ENCODE data around the gene ARSB.
"Not testable (repeated sequence)": the region's sequence is repeated elsewhere in the genome, so short reads cannot be mapped to it uniquely, and the experiment has no call there.

Gene ARSB

DNA sequence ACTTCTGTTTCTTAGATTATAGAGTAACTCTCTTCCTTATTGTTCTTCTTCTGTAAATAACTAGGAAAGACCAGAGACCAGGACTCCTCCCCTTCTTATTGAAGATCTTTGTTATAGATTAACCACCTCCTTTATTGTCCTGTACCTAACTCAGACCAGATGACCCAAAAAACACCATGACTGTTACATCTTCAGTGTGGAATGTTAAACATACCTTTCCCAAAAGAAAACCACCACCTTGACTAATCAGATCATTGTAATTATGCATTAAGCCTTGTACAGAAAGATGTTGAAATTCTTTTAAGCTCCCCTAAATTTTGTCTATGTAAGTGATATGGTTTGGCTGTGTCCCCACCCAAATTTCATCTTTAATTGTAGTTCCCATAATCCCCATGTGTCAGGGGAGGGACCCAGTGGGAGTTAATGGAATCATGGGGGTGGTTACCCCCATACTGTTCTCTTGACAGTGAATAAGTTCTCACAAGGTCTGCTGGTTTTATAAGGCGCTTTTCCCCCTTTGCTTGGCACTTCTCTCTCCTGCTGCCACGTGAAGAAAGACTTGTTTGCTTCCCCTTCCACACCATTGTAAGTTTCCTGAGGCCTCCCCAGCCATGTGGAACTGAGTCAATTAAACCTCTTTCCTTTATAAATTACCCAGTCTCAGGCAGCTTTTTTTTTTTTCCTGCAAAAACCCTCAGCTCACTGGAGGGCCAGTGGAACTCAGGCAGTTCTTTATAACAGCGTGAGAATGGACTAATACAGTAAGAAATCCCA lies 26.3 kb downstream of the ARSB start:
- in situ Hi-C loops (cut with MboI; ENCODE audit: low sequenced_read_pairs) = no loop called here

DNA sequence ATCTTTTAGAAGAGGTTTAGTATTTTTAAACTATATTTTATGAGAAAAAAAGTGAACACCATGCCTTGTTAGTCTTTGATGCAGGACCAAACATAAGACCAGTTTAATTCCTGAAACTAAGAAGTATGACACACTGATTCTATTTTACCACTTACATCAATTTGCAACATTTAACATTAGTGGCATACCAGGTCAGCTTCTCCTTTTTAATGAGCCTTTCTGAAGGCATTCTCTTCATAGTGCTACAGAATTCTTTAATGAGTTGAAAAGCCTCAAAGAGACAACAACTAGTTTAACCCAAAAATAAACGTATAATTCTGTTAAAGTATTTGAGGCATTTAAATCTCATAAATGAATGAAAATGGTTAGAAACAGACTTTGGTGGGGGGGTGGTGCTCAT lies 28.2 kb downstream of the ARSB start:
- in situ Hi-C loops (cut with MboI; ENCODE audit: low sequenced_read_pairs) = no loop called here

DNA sequence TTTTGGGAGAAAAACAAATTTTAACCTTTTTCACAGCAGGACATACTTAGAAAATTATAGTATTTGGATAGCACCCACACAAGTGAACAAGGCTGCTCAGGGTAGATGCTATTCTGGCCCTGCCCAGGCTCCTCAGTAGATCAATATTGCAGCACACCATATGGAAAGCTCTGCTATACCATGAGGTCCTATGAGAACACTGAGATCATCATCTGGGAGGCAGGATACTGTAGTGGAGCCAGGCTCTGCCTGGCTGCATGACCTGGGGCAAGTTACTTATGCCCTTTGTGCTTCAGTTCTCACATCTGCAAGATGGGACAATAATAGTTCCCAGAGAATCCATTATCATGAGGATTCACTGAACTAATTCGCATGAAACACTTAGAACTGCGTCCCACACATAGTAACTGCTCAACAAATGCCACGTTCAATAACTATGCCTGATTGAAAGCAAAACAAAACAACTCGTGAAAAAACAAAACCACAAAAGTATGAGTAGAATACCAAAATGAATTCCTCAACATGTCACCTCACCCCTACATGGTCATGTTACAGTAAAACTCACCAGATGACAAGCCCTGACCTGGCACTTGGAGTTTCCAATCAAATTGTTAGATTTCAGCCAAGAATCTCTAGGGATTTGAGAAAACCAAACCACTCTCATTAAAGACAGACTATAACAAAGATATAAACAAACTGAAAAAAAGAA lies 31.9 kb downstream of the ARSB start:
- in situ Hi-C loops (cut with MboI; ENCODE audit: low sequenced_read_pairs) = no loop called here

DNA sequence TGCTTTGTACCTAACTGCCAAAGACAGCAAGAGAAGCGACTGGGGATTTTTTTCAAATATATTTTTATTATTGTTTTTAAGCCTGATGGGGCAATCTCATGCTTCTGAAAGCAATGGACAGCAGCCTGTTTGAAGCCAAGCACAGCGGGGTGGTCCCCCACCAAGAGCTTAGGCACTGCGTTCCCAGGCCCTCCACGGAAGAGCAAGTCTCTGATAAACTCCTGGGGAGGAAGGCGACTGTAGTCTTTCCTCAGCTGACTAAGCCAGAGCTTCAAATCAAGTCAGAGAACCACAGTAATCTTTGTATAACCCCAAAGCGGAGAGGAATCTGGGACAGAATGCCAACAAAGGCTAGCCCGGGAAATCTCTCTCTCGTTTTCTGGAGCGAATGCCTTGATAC lies 54.4 kb downstream of the ARSB start:
- in situ Hi-C loops (cut with MboI; ENCODE audit: low sequenced_read_pairs) = no loop called here

DNA sequence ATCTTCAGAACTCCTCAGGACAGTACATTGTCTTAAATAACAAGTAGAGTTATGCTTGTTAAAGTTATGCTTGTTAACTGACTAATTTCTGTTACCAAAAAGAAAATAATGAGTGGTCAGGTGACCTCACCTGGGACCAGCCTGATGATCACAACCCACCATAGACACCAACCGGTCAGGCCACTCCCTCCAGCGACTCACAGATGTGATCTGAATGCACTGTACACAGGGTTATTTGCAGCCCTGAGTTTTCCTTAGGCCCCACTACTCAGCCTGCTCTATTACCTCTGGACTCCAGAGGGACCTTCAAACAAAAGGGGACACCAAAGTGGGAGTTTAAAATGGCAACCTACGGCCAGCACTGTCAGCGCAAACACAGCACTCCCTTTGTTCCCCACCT lies 55.3 kb downstream of the ARSB start:
- in situ Hi-C loops (cut with MboI; ENCODE audit: low sequenced_read_pairs) = no loop called here

DNA sequence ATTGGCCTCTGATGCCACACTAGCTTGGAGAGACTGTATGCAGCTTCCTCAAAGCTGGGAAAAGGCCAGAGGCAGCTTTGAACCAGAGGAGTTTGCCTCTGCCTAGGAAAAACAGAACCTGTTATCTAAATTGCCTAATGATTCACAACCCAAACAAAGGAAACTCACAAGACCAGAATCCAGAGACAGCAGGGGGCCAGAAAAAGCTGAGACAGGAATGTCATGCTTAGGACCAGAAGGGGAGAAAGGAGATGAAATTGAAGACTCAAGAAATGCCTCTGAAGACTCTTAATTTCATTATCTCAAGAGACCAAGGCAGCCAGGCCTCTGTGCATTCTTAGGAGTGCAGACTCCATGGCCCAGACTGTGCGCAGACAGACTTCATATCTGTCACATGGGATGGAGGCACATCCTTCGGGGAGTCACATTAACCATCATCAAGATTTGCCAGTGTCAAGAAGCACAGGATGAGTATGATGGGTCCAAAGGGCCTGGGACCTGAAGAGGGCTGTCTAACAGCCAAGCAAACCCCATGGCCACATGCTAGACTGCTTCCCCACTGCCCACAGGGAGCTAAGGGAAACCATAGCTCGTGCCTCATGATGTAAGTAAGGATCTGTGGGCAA lies 57.3 kb downstream of the ARSB start:
- in situ Hi-C loops (cut with MboI; ENCODE audit: low sequenced_read_pairs) = no loop called here

DNA sequence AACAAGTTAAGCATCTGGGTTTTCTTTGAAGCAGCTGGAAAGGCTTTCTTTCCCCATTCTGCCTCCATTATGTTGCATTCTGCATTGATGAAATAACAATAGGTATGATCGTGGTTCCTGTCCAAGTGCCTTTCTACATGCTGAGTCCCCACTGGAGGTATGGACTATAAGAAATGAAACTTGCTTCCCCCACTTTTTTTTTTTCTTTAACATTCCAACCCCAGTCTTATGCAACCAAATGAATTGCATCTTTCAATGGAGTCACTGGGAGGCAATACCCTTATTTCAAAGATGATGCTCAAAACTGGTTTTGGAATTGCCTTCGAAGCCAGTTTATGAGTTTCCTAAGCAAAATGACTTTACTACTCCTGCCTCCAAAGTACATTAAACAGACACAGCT lies 58.9 kb downstream of the ARSB start:
- in situ Hi-C loops (cut with MboI; ENCODE audit: low sequenced_read_pairs) = no loop called here

DNA sequence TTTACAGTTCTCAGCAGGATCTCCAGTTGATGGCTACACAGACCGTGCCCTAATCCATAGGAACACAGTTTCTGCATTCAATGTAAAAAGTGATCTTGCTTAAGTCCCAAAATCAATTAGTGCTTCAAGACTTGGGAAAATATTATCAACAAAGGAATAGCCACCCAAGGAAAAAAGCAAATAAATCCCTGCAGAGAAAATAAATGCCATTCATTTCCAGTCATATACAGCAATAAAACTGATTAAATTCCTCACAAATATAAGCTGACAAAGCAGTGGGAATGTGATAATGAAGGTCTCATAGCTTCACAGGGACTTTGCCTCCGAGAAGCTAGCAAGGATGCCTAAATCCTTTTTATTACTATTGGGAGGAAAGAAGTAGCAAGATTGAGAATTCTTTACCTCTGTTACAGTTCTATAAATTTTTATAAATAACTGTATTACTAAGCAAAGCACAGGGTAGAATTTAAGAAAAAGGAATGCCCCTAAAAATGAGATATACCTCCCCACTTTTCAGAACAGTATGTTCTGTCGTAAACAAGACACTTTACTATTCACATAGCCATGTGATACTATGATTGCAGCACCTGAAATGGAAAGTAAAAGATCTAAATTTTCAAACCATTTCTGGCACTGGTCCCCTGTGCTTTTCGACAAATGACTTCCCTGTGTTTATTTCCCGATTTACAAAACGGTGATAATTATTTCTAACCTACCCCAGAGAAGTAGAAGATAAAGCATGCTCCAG lies 59.8 kb downstream of the ARSB start:
- in situ Hi-C loops (cut with MboI; ENCODE audit: low sequenced_read_pairs) = no loop called here

DNA sequence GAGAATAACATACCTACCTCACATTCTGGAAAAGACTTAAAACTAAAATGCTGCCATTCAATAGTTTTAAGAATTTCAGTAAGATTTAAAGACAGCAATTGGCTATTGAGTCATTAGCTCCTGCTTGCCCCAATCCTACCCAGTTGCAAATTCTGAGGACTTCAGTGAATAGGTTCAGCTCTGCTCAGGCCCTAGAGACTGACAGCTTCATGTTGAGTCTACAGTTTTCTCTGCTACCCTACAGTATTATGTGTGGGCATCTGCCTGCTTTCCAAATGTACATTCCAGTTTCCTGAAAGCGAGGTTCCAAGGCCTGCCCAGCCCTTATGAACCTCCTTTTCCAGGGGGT lies 61.5 kb downstream of the ARSB start:
- in situ Hi-C loops (cut with MboI; ENCODE audit: low sequenced_read_pairs) = no loop called here

DNA sequence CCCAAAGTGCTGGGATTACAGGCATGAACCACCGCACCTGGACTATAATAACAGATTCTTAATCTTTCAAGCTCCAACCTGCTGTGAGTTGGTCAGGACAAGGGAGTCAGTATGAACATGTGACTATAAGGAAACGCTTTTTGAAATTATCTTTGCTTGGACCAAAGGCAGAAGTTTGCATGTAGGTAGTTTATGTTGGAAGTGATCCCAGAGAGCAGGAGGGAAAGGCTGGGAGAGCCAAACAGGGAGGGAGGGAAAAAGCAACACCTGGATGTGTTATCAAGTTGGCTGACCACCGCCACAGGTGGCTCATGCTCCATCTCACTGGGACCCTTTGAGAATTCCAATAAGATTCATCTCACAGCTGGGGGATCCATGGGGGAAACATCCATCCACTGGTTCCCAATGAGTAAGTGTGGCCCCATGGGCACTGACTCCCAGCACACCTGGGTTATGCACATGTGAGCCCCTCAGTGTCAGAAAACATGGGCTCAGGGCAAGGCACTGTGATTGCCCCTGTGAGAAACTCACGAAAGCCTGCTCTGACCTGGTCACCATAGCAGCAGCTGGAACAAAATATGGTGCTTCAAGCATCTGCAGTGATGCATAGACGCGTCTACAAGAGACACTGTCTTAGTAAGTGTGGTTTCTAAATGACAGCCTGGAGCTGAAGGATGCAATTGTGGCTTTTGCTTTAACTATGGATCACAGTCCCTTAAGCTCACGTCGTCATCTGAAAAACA lies 62.1 kb downstream of the ARSB start:
- in situ Hi-C loops (cut with MboI; ENCODE audit: low sequenced_read_pairs) = no loop called here

DNA sequence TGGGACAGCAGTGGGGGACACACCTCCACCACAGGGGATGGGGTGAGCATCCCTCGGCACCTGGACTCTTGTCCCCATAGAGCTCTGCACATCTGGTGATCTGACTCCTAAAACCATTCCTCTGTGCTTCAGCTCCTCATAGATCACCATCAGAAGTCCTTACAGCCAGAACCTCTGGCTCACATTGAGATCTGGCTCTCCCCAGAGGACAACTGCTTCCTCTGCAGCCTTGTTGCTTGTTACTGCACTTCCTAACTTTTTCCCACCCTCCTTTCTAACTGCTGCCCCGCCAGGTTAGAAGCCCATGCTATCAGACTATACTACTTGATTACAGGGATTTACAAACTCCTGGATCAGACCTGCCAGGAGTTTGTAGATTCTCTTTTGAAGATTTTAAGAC lies 64.5 kb downstream of the ARSB start:
- in situ Hi-C loops (cut with MboI; ENCODE audit: low sequenced_read_pairs) = no loop called here

DNA sequence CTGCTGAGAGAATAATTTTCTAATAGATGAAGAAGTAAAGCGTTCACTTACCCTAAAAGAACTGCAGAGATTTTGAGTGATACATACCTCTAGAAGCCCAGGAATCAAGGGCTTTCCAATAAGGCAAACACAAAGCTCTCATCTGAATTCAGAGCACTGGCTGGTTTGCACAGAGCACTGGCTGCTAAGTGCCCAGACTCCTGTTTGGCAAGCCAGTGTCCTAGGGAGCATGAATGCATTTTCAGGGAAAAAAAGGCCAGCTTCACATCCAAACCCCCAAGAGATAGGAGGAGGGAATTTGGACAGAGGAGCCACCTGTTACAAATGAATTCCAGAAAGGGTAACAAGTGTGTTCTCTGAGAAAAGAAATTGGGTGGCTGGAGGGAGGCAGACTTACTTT lies 65.3 kb downstream of the ARSB start:
- in situ Hi-C loops (cut with MboI; ENCODE audit: low sequenced_read_pairs) = no loop called here

DNA sequence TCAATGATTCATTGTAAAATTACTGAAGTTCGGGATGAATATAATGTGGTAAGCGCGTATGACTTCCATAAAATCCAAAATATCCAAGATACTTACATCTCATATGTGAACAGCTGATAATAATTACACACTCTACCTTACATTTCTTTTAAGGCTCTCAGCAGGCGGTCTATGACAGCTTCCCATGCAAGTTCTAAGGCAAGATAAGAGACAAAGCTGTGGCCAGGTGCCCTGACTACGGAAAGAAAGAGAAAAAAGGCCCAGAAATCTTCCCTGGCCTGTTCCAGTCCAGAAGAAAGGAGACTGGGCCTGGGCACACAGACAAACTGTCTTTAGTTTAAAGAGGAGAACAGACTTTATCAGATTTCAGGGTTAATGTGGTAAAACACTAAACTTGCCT lies 69.1 kb downstream of the ARSB start:
- in situ Hi-C loops (cut with MboI; ENCODE audit: low sequenced_read_pairs) = no loop called here

DNA sequence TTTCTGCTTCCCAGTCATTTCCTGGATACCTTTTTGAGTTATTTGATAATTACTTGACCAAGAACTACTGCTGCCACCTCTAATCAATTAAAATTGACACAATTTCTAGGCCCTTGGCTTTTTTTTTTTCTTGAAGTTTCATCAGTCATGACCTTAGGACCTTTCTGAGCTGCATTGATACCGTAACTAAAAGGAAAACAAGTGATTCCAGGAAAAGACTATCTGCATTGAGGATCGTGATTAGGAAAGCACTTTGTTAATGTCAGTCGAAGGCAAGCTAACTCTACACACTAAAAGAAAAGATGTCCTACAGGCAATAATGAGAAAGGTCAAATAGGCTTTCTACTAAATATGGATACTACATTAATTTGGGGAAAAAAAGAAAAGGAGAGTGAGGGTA lies 69.9 kb downstream of the ARSB start:
- in situ Hi-C loops (cut with MboI; ENCODE audit: low sequenced_read_pairs) = no loop called here

DNA sequence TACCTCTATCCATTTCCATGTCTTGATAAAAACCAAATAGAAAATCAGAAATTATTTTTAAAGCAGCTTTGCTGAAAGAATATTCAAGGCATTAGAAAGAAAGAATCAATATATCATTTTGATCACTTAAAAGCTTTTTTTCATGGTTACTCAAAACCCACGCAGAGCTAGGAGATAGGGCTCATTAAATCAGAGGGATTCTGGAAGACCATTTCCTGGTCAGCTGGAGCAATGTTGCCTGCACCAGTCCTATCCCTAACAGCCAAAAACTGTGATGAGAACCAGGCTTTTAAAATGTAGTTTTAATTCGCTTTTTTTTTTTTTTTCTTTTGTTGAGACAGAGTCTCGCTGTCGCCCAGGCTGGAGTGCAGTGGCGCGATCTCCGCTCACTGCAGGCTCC lies 72.3 kb downstream of the ARSB start:
- in situ Hi-C loops (cut with MboI; ENCODE audit: low sequenced_read_pairs) = no loop called here

DNA sequence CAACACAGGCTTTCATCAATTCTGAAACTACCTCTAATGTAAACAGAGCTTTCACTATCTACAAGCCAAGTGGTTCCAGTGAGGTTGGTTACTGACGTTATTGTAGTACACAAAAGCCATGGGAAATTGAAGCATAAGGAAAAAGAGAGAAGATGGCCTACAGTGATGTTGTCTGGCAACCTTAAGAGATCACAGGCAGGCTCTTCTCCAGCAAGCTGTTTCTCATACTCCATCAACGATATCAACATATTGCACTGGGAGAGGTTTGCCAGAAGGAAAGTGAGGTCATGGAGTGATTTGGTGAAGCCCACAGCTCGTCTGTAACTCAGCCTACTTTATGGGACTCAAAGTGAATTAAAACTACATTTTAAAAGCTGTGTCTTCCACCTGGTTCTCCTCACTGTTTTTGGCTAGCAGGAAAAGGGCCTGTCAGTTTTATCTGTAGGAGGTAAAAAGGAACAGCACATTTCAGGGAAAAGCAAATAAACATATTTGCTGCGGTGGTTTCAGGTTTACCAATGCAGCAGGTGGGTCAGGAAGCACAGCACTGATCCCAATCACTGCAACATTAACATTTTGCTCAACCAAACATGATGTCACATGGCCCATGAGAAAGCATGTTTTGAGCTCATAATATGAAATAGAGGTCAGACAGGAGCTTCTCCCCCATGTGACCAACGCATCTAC lies 72.9 kb downstream of the ARSB start:
- in situ Hi-C loops (cut with MboI; ENCODE audit: low sequenced_read_pairs) = no loop called here

DNA sequence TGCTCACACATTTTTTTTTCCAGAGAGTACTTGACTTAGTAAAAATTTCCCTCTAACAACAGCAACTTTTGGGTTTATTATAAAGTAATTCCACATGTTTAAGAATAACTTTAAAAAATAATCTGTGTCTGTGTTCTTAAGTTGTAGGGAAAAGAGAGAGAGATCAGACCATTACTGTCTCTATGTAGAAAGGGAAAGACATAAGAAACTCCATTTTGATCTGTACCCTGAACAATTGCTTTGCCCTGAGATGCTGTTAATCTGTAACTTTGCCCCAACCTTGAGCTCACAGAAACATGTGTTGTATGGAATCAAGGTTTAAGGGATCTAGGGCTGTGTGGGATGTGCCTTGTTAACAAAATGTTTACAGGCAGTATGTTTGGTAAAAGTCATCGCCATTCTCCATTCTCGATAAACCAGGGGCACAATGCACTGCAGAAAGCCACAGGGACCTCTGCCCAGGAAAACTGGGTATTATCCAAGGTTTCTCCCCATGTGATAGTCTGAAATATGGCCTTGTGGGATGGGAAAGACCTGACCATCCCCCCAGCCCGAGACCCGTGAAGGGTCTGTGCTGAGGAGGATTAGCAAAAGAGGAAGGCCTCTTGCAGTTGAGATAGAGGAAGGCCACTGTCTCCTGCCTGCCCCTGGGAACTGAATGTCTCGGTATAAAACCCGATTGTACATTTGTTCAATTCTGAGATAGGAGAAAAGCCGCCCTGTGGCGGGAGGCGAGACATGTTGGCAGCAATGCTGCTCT lies 75.7 kb downstream of the ARSB start:
- in situ Hi-C loops (cut with MboI; ENCODE audit: low sequenced_read_pairs) = not testable (repeated sequence)

DNA sequence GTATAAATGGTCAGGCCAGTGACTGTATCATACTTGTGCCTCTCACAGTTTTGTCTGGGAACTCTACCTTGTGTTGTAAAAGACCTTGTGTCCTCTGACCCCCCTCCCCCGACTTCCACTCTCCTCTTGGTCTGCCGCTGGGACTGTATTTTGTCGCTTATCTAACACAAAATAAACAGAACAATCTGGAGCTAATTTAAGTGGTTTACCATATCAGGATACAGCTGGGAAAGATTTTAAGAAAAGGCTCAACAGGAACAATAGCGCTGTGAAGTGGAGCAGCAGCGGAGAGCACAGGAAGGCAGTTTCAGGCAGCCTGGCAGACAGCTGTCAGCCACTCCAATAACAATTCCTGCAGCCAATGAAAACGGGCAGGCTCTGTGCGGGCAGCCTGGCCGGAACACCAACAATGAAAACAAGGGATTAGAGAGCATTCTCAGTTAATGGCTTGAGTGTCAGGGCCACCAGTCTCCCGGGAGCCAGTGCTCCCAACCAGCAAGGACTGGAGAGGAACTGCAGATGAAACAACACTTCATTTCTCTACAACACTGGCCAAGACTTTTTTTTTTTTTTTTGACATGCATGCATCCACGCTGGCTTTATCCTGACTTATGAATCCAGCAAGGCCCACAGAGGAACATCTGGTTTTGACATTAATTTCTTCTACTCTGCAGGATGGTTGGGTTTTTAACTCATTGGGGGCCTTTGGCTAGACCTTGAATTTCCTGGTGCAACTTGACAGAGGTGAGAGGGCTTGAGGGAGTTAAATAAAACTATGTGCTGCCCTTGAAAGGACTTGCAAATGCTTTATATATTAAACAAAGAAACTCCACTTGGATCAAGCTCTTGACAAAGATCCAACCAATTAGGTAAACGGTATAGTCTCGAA lies 76.7 kb downstream of the ARSB start:
- in situ Hi-C loops (cut with MboI; ENCODE audit: low sequenced_read_pairs) = no loop called here

All from HL-60/S4 treated with phorbol 12-myristate 13-acetate at 8.2 ng/mL for 4 days and 3 days (cell line).